Sciatic nerve (tissue), 2 donors: ENCODE data around the gene MIS18BP1. TPM values are rescaled to one million over a fixed set of nuclear protein-coding genes. Genes with fewer than 3 reads are reported as not detected.
A peak's percentile ranks its signal among the peaks of the same experiment; 100 is the strongest.
"Not testable (repeated sequence)": the region's sequence is repeated elsewhere in the genome, so short reads cannot be mapped to it uniquely, and the experiment has no call there.

ENCODE experiments used
- ATAC-seq: fragments of 200-7000 bp; cut with Tn5 transposase; one replicate; pipeline ENCODE4 v1.9.1; 2020; ENCODE audit warnings: mild to moderate bottlenecking, moderate library complexity
- DNase-seq: peaks from one replicate; pipeline ENCODE4 v3.0.0-alpha.2; 2020; ENCODE audit warnings: low spot score
- intact Hi-C: fragments of 100-400 bp; cut with DNase I; formaldehyde crosslinking; loops from one replicate; pipeline ENCODE4 v1.14.2; 2022
- total RNA-seq: library from RNA; stranded (reverse); fragmentation: NEBNext Ultra II Directional; extraction: Animal tissue kit (Norgen Biotek cat#: 25700); gene quantifications from one replicate; pipeline ENCODE4 v1.2.1, GENCODE V29; 2021
- donor health status: DM: no; HTN: no; CAD: no.
- donor health status: DM: no; HTN: no; CAD: no.

The MIS18BP1 gene
- total RNA-seq, result 27.0 TPM

DNA sequence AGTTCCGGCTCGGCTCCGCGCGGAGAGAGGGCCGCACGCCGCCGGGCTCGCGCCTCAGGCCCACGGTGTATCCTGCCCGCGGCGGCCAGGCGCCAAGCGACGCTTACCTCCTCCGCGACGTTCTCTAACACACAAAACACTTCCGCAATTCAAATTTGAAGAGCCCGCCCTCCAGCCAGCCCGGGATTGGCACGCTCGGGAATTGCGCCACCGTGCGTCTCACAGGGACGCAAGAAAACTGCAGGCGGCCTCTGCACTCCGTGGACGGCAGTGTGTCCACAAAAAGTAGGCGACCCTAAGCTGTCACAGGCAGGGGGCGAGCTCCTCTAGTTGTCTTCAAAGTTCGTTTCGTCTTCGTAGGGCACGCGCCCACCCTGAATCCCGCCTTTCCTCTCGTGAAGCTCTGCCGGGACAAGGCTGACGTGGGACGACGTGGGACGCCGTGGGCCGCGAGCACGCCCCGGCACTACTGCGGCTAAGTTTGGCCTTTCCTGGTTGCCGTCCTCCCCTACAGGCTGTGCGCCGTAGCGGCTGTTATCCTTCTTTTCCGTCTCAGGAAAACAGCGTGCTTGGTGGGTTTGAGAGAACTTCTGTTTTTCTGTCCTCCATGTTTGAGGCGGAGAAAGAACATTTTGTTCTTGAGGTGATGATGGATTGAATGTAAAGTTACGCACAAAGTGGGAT lies at the start of gene MIS18BP1:
Gene MIS18BP1 (minus strand): TSS at position 133 of the 684 bp plus-strand sequence. CDS start 5,916 bp downstream, outside the sequence.
- ATAC-seq (peak; percentile 97), DNase-seq (peak; percentile 96)
- intact Hi-C loops, result no loop called here

GRCh38 chr14:45298423-45299117 lies 45.6 kb upstream of the MIS18BP1 start:
- intact Hi-C loops, result no loop called here
- no peak for ATAC-seq
- DNase-seq, result no peak

- DNase-seq, intact Hi-C loops, ATAC-seq: not testable (repeated sequence)
These were observed 41.8 kb upstream of the MIS18BP1 start for GRCh38 chr14:45294796-45295195.

GRCh38 chr14:45290547-45290946 lies 37.5 kb upstream of the MIS18BP1 start:
- ATAC-seq (no peak), DNase-seq (no peak)
- intact Hi-C loops, result no loop called here

DNA sequence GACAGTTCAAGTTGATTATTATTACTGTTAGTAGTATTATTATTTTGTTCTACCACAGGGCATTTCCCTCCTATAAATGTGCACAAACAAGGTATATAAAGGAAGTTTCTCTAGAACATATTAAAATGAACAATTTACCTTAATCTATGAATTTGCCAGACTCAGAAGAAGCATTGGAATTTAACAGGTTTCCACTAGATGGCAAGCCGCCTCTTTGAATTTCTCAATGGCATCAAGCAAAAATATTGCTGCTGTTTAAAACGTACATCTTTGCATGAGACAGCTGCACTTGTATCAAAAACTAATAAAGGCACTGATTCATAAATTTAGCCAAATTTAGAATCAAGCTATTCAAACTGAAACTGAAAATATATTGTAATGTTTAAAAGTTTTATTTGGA lies 34.6 kb upstream of the MIS18BP1 start:
- no peak for DNase-seq
- intact Hi-C loops, result no loop called here
- ATAC-seq, result no peak

DNA sequence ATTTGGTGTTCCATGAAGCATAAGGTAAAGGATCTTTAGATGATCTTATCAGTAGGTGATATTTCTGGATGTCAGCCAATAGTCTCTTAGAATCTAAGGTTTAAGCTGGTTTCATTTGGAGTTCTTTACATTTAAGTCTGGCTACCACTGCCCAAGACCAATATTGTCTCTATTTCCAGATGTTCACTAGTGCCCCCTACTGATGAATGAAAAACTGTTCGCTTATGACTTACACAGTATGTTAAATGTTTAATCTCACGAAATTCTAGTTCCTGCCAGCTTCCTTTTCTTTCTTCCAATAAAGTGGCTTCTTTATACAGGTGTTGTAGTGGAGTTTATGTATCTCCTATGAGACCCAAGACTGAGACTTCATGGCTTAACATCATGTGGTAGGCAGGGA lies 31.8 kb upstream of the MIS18BP1 start:
- DNase-seq (no peak), ATAC-seq (no peak)
- intact Hi-C loops, result no loop called here

DNA sequence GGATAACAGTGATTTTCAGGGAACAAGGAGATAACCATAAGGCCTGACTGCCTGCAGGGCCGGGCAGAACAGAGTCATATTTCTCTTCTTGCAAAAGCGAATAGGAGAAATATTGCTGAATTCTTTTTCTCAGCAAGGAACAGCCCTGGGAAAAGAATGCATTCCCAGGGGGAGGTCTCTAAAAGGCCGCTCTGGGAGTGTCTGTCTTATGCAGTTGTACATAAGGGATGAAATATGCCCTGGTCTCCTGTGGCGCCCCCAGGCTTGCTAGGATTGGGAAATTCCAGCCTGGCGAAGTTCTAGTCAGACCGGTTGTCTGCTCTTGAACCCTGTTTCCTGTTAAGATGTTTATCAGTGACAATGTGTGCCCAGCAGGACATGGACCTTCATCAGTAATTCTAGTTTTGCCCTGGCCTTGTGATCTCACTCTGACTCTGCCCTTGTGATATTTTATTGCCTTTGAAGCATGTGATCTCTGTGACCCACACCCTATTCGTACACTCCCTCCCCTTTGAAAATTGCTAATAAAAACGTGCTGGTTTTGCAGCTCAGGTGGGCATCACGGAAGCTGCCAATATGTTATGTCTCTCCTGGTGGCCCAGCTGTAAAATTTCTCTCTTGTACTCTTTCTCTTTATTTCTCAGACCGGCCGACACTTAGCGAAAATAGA lies 28.9 kb upstream of the MIS18BP1 start:
- ATAC-seq, DNase-seq, intact Hi-C loops: not testable (repeated sequence)

DNA sequence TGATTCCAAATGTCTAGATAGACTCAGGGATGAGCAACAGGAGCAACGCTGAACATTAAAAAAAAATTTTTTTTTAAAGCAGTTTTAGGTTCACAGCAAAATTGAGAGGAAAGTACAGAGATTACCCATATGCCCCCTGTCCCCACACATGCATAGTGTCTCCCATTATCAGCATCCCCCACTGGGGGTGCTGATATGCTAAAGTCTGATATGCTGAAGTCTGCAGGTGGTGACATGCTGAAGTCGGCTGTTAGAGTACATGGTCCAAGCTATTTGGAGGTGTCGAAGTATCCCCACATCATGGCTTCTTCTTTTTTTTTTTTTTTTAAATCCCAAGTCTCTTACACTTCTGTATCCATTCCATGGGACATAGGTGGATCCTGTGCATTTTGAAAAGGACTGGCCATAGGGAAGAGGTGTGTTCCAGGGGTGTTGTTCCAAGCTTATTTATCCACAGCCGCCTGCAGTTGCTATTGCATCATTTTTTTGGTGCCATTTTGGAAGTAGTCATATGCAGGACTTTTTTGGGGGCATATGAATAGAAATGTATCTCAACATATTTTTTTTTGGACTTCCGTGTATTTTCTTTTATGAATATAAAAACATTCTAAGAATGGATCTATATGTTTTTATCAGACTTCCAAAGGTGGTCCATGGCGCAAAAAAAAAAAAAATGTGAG lies 19.0 kb upstream of the MIS18BP1 start:
- intact Hi-C loops, result no loop called here
- DNase-seq, result no peak
- no peak for ATAC-seq

DNA sequence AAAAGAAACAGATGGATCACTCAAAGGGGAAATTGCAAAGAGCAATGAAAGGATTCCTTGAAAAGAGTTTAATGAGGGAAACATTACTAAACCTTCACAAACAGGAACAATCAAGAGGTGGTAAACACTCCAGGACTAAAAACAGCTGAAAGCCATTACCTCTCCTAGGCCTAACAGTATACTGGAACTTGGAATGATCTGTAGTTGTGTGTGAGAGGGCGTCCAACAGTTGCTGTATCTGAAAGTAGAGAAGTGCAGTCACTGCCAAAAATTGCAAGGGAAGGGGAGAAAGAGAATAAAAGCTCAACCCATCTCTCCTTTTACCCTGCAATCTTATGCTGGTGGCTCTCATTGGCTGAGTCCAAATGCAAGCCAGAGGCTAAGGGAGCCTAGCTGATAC lies 17.0 kb upstream of the MIS18BP1 start:
- DNase-seq, result no peak
- intact Hi-C loops, result no loop called here
- no peak for ATAC-seq

DNA sequence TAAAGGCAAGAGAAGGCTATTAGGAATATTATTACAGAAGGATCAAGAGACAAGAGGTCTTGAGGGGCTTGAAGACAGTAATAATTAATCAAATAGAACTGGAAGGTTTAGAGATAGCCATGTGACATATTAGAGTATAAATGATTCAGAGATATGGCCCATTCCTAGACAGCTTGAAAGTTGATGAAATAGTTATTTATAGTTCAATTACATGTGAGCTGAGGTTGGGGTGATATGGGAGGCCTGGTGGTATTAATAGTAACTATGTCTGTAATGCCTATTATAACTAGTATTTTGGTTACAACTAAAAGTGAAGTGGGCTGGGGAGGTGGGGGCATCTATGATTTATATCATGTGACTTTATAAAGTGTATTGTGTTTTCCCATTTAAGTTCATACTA lies 14.1 kb upstream of the MIS18BP1 start:
- DNase-seq (no peak), ATAC-seq (no peak)
- intact Hi-C loops, result loop anchor here (10.0 kb wide), 1 partner anchor 352 kb away; no protein-coding TSS in a partner anchor

DNA sequence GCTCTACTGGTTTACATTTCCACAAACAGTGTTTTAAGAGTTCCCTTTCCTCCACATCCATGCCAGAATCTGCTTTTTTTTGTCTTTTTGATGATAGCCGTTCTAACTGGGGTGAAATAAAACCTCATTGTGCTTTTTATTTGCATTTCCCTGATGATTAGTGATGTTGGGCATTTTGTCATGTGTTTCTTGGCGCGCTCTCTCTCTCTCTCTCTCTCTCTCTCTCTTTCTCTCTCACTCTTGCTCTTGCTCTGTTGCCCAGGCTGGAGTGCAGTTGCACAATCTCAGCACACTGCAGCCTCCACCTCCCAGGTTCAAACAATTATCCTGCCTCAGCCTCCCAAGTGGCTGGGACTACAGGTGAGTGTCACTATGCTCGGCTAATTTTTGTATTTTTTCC lies 9.6 kb upstream of the MIS18BP1 start:
- no peak for DNase-seq
- ATAC-seq, result no peak
- intact Hi-C loops, result loop anchor here (10.0 kb wide), 1 partner anchor 348 kb away; no protein-coding TSS in a partner anchor

DNA sequence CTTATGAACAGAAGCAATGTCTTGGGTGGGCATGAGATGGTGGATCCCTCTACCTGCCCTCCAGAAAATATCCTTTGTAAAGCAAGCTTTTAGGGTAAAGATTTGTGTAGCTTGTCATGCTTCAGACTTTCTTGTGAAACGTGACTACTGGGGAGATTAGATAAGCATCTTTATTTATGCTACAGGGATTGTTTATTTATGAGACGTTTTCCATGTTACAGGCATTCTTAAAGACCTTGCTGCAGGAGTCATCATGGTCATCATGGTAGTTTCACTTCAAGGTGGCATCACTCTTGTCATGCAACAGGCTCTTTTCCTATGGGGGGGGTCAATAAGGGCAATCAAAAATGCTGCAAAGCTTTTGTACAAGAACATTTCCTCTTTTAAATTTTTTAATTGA lies 8.2 kb upstream of the MIS18BP1 start:
- intact Hi-C loops, result loop anchor here (10.0 kb wide), 1 partner anchor 346 kb away; no protein-coding TSS in a partner anchor
- DNase-seq, result no peak
- ATAC-seq, result no peak

DNA sequence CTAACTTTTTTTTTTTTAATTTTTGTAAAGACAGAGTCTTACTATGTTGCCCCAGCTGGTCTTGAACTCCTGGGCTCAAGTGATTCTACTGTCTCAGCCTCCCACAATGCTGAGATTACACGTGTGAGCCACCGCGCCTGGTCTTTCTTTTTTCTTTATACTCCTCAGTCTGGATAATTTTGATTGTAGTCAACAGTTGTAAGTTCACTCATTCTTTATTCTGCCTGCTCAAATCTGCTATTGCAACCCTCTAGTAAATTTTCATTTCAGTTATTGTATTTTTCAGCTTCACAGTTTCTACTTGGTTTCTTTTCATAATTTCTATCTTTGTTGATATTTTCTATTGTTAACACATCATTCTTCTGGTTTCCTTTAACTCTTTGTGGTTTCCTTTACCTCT lies 5.8 kb upstream of the MIS18BP1 start:
- ATAC-seq, result no peak
- no peak for DNase-seq
- intact Hi-C loops, result no loop called here

DNA sequence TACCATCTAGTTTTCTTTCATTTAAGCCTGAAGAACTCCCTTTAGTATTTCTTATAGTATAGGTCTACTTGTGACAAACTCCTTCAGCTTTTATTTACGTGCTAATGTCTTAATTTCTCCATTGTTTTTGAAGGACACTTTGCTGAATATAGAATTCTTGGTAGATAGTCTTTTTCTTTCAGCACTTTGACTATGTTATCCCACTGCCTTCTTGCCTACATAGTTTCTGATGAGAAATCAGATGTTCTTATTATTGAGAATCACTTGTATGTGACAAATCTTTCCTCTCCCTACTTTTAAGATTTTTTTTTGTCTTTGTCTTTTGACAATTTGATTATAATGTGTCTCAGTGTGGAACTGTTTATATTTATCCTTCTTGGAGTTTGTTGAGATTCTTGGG lies 5.1 kb upstream of the MIS18BP1 start:
- intact Hi-C loops, result no loop called here
- ATAC-seq, result no peak
- no peak for DNase-seq

- intact Hi-C loops, result no loop called here
- ATAC-seq (no peak), DNase-seq (no peak)
These were observed 1.8 kb upstream of the MIS18BP1 start for GRCh38 chr14:45254771-45255170.

DNA sequence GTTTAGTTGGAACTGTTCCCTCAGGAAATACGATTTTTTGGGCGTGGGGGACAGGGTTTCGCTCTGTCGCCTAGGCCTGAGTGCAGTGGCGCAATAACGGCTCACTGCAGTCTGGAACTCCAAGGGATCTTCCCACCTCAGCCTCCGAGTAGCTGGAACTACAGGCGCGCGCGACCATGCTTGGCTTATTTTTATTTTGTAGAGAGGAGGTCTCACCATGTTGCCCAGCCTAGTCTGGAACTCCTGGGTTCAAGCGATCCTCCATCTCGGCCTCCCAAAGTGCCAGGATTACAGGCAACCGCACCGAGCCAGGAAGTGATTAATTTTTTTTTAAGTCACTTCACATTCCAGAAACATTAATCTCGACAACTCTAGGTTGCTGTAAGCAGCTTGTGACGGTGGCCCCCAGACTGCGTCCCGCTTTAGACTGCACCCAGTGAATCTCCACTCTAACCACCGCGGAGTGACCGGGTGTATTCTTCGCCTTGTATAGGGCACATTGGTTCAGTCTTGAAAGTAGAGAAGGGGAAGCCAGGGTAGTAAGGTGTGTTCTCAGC lies 830 bp upstream of the MIS18BP1 start:
- intact Hi-C loops, result no loop called here
- peak; percentile 35 for ATAC-seq
- no peak for DNase-seq

GRCh38 chr14:45252366-45253069 lies 484 bp downstream of the MIS18BP1 start:
- intact Hi-C loops, result no loop called here
- DNase-seq, result no peak

GRCh38 chr14:45251912-45252311 lies 1.1 kb downstream of the MIS18BP1 start:
- DNase-seq, result no peak
- intact Hi-C loops, result no loop called here
- no peak for ATAC-seq

More at GRCh38 chr14:45252366-45253069, 484 bp downstream of the MIS18BP1 start:
- no peak for ATAC-seq
